HepG2 (cell line): Measurements from ENCODE around the gene FAM169A. TPM values are rescaled to one million over a fixed set of nuclear protein-coding genes. Genes with fewer than 3 reads are reported as not detected.

Experiments used
- ATAC-seq: fragments of 200-7000 bp; cut with Tn5 transposase; 3 replicates; pipeline ENCODE4 v1.9.1; 2020; ENCODE audit warnings: mild to moderate bottlenecking, moderate library complexity
- BruUV-seq: library from RNA; stranded (reverse); fragments of 400-500 nt; replicated peaks from 2 replicates; lab custom pipeline; 2021; lab: Mats Ljungman, UMichigan
- CTCF ChIA-PET: fragments of 300-600 bp; formaldehyde crosslinking; extraction: SDS; loops from one replicate; lab custom pipeline; 2021; ENCODE audit warnings: low total read pairs, inconsistent platforms, low intra/inter-chr PET ratio; lab: Yijun Ruan, JAX
- POLR2A ChIA-PET: fragments of 350-600 bp; sonication (Branson Sonifier 250); formaldehyde crosslinking; loops from one replicate; lab custom pipeline; 2020; ENCODE audit warnings: antibody characterized with exemption, inconsistent platforms; lab: Yijun Ruan, JAX
- DNase-seq: peaks from one replicate; pipeline ENCODE4 v3.0.0-alpha.2; 2015; ENCODE audit warnings: low spot score
- FAIRE-seq: peaks from 3 replicates; lab custom pipeline; 2011; peaks lifted over from hg19 to GRCh38; lab: Jason Lieb, UNC
- H2AFZ ChIP-seq: one replicate; pipeline ENCODE4 v1.6.1; 2011; ENCODE audit warnings: low read length, inconsistent platforms
- H3K27ac ChIP-seq: fragments of 300-600 bp; 3 replicates; pipeline ENCODE4 v1.8.0; 2011; ENCODE audit warnings: mixed run types, mild to moderate bottlenecking, mixed read lengths, low read length, inconsistent platforms; ENCODE audit not compliant: insufficient read depth; ENCODE audit errors: extremely low read length
- H3K27me3 ChIP-seq, 2 experiments: fragments of 200-600 bp in 1 of 2; 2 replicates in 1 of 2; 3 replicates in 1 of 2; pipeline versions ENCODE4 v1.6.0 to v1.8.0; 2011; ENCODE audit warnings: low read length in 2 of 2, mild to moderate bottlenecking in 2 of 2, moderate library complexity in 2 of 2, inconsistent platforms in 1 of 2; ENCODE audit not compliant: insufficient read depth in 2 of 2, control insufficient read depth in 1 of 2
- H3K36me3 ChIP-seq, 2 experiments: fragments of 200-600 bp in 1 of 2; replicated peaks in 1 of 2; 2 replicates in 1 of 2; 3 replicates in 1 of 2; pipeline versions ENCODE4 v1.5.1 to v1.8.0; 2011; ENCODE audit warnings: low read length in 2 of 2, inconsistent platforms in 1 of 2; ENCODE audit not compliant: insufficient read depth in 2 of 2, control insufficient read depth in 1 of 2
- H3K4me1 ChIP-seq: 2 replicates; pipeline ENCODE4 v1.5.1; 2012; ENCODE audit warnings: low read length, inconsistent platforms; ENCODE audit not compliant: insufficient read depth
- H3K4me2 ChIP-seq: 2 replicates; pipeline ENCODE4 v1.6.0; 2011; ENCODE audit warnings: low read depth, low read length, inconsistent platforms
- H3K4me3 ChIP-seq, 3 experiments: fragments of 200-600 bp in 1 of 3; sonication (generic), shearing (Covaris generic) in 1 of 3; replicated peaks in 1 of 3; 2 replicates each; pipeline ENCODE4 v1.5.1; 2011 to 2016; ENCODE audit warnings: low read length in 3 of 3, inconsistent platforms in 2 of 3, low read depth in 2 of 3, mild to moderate bottlenecking in 2 of 3, control low read depth in 1 of 3, mixed read lengths in 1 of 3; ENCODE audit not compliant: insufficient read depth in 1 of 3
- H3K79me2 ChIP-seq: one replicate; pipeline ENCODE4 v1.6.1; 2011; ENCODE audit warnings: low read length, inconsistent platforms; ENCODE audit not compliant: insufficient read depth
- H3K9ac ChIP-seq: 2 replicates; pipeline ENCODE4 v1.6.0; 2011; ENCODE audit warnings: mild to moderate bottlenecking, low read depth, low read length, inconsistent platforms; ENCODE audit not compliant: insufficient read depth
- H3K9me3 ChIP-seq: 2 replicates; pipeline ENCODE4 v1.5.1; 2012; ENCODE audit warnings: mild to moderate bottlenecking, low read length
- H4K20me1 ChIP-seq: 2 replicates; pipeline ENCODE4 v1.6.0; 2011; ENCODE audit warnings: inconsistent platforms, mild to moderate bottlenecking, low read length, moderate library complexity; ENCODE audit not compliant: insufficient read depth
- ATM ChIP-seq: fragments of 450-650 bp; IDR thresholded peaks from 2 replicates; pipeline ENCODE4 v1.7.1; 2017; ENCODE audit warnings: mild to moderate bottlenecking, borderline replicate concordance
- DNMT1 ChIP-seq: sonication (generic); formaldehyde crosslinking; IDR thresholded peaks from 2 replicates; pipeline ENCODE4 v1.5.1; 2020; ENCODE audit warnings: mild to moderate bottlenecking, missing genetic modification reagents
- ERF ChIP-seq: IDR thresholded peaks from 2 replicates; pipeline ENCODE4 v1.6.1; 2018; ENCODE audit warnings: missing biosample characterization, missing genetic modification reagents
- NFIB ChIP-seq: sonication (generic); formaldehyde crosslinking; IDR thresholded peaks from 2 replicates; pipeline ENCODE4 v1.9.0; 2021; ENCODE audit warnings: missing genetic modification reagents, mild to moderate bottlenecking, borderline replicate concordance
- PPARG ChIP-seq: conservative IDR thresholded peaks from 2 replicates; pipeline ENCODE4 v1.6.1; 2016; ENCODE audit warnings: missing biosample characterization, missing genetic modification reagents
- RBFOX2 ChIP-seq: fragments of 200-400 bp; formaldehyde crosslinking; IDR thresholded peaks from 2 replicates; pipeline ENCODE4 v1.6.1; 2017; ENCODE audit warnings: low read depth, mild to moderate bottlenecking, low read length
- RFX3 ChIP-seq: IDR thresholded peaks from 2 replicates; pipeline ENCODE4 v1.6.1; 2016; ENCODE audit warnings: missing biosample characterization, missing genetic modification reagents
- SP4 ChIP-seq: sonication (generic); formaldehyde crosslinking; IDR thresholded peaks from 2 replicates; pipeline ENCODE4 v1.8.1; 2023; ENCODE audit warnings: mild to moderate bottlenecking, missing genetic modification reagents
- ZNF672 ChIP-seq: sonication (generic); formaldehyde crosslinking; IDR thresholded peaks from 2 replicates; pipeline ENCODE4 v1.8.1; 2022; ENCODE audit warnings: missing genetic modification reagents
- ZNF749 ChIP-seq: sonication (generic); formaldehyde crosslinking; IDR thresholded peaks from 2 replicates; pipeline ENCODE4 v1.8.0; 2022; ENCODE audit warnings: mild to moderate bottlenecking, missing genetic modification reagents, moderate library complexity, borderline replicate concordance
- in situ Hi-C: cut with HindIII; loops from 2 replicates; pipeline ENCODE4 v1.10.0; 2017; ENCODE audit warnings: low pct_unique_long_range_greater_than_20kb; ENCODE audit not compliant: extremely low pct_ligation_motif_present
- intact Hi-C: fragments of 100-400 bp; cut with micrococcal nuclease; formaldehyde crosslinking; loops from one replicate; pipeline ENCODE4 v1.10.0; 2022; ENCODE audit not compliant: unreplicated experiment
- polyA plus RNA-seq, 8 experiments: library from polyadenylated mRNA; depleted of rRNA in 3 of 8; stranded (reverse) in 7 of 8; unstranded in 1 of 8; fragments of >200 nt; fragmentation: Illumina TruSeq in 4 of 8; extraction: Trizol in 4 of 8; gene quantifications; 2 replicates each; pipeline versions ENCODE4 v1.2.1 to v1.2.3, GENCODE V29; 2011 to 2016; ENCODE audit warnings: low read depth in 4 of 8, missing spikeins in 1 of 8, mixed read lengths in 1 of 8; ENCODE audit not compliant: insufficient read depth in 1 of 8
- total RNA-seq, 5 experiments: library from RNA; depleted of rRNA; stranded (reverse); fragments of >200 nt; fragmentation: Illumina TruSeq; extraction: Trizol; gene quantifications; 2 replicates each; pipeline ENCODE4 v1.2.3, GENCODE V29; 2016; ENCODE audit warnings: low read depth in 1 of 5
- TF ChIP-seq, protein P1 (sequence below): sonication (generic); formaldehyde crosslinking; IDR thresholded peaks from 2 replicates; pipeline ENCODE4 v1.9.0; 2021; ENCODE audit warnings: missing genetic modification reagents, borderline replicate concordance
- TF ChIP-seq, protein P2 (sequence below): sonication (generic); formaldehyde crosslinking; IDR thresholded peaks from 2 replicates; pipeline ENCODE4 v1.5.0; 2020; ENCODE audit warnings: mild to moderate bottlenecking, missing genetic modification reagents
- TF ChIP-seq, protein P3 (sequence below): sonication (generic); formaldehyde crosslinking; IDR thresholded peaks from 2 replicates; pipeline ENCODE4 v1.4.0; 2020; ENCODE audit warnings: missing genetic modification reagents
- TF ChIP-seq, protein P4 (sequence below): sonication (generic); formaldehyde crosslinking; IDR thresholded peaks from 2 replicates; pipeline ENCODE4 v1.4.0; 2020; ENCODE audit warnings: mild to moderate bottlenecking, missing genetic modification reagents
- TF ChIP-seq, protein P5 (sequence below): sonication (generic); formaldehyde crosslinking; IDR thresholded peaks from 2 replicates; pipeline ENCODE4 v1.5.0; 2020; ENCODE audit warnings: missing genetic modification reagents, mild to moderate bottlenecking, borderline replicate concordance

The FAM169A gene
- total and polyA plus RNA-seq, 2 of the 13 experiments (the other 11 are each of a cell fraction or from before 2014, with no cell fraction given): 21.1 to 110 TPM

DNA sequence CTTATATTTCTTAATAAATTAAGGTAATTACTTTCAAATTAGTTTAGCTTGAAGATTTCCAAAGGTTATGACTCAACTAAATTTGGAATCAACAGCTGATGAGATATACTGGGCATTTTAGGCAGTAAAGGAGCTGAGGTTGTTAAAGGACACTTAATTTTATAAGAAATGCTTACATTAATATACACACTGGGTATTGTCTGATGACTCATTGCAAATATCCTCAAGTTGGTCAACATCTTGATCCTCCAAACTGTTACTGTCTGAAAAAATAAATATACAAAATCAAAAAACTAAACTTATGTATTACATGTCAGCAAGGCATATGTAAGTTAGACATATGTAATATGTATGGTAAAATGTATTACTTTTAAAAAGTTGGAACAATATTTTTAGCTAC, 102.7 kb downstream of the FAM169A start:
- intact Hi-C loops: no loop called here
- CTCF ChIA-PET: no interaction called here
- POLR2A ChIA-PET: no interaction called here
- in situ Hi-C loops: no loop called here
- ATAC-seq (no peak), FAIRE-seq (no peak), DNase-seq (no peak)
- Histone ChIP-seq H3K4me2 (no peak overlapping the region), H3K4me3 (no peak overlapping the region), H3K27ac (no peak overlapping the region), H3K9me3 (no peaks in the 10 kb centered on the region), H2AFZ (no peak overlapping the region), H3K79me2 (peaks cover 42% of the 10 kb centered on the region), H3K36me3 (peaks cover 4 to 22% of the 10 kb centered on the region in 2 experiments; a peak in 4 of 5 replicates), H4K20me1 (no peaks in the 10 kb centered on the region), H3K27me3 (no peaks in the 10 kb centered on the region; a peak in 1 of 5 replicates), H3K9ac (no peak overlapping the region), H3K4me1 (peaks cover 24% of the 10 kb centered on the region)
- BruUV-seq: no TSS peak
- TF ChIP-seq, protein P1, sequence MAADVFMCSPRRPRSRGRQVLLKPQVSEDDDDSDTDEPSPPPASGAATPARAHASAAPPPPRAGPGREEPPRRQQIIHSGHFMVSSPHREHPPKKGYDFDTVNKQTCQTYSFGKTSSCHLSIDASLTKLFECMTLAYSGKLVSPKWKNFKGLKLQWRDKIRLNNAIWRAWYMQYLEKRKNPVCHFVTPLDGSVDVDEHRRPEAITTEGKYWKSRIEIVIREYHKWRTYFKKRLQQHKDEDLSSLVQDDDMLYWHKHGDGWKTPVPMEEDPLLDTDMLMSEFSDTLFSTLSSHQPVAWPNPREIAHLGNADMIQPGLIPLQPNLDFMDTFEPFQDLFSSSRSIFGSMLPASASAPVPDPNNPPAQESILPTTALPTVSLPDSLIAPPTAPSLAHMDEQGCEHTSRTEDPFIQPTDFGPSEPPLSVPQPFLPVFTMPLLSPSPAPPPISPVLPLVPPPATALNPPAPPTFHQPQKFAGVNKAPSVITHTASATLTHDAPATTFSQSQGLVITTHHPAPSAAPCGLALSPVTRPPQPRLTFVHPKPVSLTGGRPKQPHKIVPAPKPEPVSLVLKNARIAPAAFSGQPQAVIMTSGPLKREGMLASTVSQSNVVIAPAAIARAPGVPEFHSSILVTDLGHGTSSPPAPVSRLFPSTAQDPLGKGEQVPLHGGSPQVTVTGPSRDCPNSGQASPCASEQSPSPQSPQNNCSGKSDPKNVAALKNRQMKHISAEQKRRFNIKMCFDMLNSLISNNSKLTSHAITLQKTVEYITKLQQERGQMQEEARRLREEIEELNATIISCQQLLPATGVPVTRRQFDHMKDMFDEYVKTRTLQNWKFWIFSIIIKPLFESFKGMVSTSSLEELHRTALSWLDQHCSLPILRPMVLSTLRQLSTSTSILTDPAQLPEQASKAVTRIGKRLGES: no peak
- TF ChIP-seq ZNF672 (CRISPR knock-in tag): no peak
- TF ChIP-seq, protein P2, sequence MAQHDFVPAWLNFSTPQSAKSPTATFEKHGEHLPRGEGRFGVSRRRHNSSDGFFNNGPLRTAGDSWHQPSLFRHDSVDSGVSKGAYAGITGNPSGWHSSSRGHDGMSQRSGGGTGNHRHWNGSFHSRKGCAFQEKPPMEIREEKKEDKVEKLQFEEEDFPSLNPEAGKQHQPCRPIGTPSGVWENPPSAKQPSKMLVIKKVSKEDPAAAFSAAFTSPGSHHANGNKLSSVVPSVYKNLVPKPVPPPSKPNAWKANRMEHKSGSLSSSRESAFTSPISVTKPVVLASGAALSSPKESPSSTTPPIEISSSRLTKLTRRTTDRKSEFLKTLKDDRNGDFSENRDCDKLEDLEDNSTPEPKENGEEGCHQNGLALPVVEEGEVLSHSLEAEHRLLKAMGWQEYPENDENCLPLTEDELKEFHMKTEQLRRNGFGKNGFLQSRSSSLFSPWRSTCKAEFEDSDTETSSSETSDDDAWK (CRISPR knock-in tag): no peak
- no peak for TF ChIP-seq RFX3 (CRISPR knock-in tag)
- TF ChIP-seq ZNF749 (CRISPR knock-in tag): no peak
- TF ChIP-seq SP4 (CRISPR knock-in tag): no peak
- no peak for TF ChIP-seq DNMT1 (CRISPR knock-in tag)
- TF ChIP-seq, protein P3, sequence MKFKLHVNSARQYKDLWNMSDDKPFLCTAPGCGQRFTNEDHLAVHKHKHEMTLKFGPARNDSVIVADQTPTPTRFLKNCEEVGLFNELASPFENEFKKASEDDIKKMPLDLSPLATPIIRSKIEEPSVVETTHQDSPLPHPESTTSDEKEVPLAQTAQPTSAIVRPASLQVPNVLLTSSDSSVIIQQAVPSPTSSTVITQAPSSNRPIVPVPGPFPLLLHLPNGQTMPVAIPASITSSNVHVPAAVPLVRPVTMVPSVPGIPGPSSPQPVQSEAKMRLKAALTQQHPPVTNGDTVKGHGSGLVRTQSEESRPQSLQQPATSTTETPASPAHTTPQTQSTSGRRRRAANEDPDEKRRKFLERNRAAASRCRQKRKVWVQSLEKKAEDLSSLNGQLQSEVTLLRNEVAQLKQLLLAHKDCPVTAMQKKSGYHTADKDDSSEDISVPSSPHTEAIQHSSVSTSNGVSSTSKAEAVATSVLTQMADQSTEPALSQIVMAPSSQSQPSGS (CRISPR knock-in tag): no peak
- no peak for TF ChIP-seq ATM
- no peak for TF ChIP-seq PPARG (CRISPR knock-in tag)
- TF ChIP-seq RBFOX2: no peak
- TF ChIP-seq, protein P4, sequence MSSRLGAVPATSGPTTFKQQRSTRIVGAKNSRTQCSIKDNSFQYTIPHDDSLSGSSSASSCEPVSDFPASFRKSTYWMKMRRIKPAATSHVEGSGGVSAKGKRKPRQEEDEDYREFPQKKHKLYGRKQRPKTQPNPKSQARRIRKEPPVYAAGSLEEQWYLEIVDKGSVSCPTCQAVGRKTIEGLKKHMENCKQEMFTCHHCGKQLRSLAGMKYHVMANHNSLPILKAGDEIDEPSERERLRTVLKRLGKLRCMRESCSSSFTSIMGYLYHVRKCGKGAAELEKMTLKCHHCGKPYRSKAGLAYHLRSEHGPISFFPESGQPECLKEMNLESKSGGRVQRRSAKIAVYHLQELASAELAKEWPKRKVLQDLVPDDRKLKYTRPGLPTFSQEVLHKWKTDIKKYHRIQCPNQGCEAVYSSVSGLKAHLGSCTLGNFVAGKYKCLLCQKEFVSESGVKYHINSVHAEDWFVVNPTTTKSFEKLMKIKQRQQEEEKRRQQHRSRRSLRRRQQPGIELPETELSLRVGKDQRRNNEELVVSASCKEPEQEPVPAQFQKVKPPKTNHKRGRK (CRISPR knock-in tag): no peak
- TF ChIP-seq, protein P5, sequence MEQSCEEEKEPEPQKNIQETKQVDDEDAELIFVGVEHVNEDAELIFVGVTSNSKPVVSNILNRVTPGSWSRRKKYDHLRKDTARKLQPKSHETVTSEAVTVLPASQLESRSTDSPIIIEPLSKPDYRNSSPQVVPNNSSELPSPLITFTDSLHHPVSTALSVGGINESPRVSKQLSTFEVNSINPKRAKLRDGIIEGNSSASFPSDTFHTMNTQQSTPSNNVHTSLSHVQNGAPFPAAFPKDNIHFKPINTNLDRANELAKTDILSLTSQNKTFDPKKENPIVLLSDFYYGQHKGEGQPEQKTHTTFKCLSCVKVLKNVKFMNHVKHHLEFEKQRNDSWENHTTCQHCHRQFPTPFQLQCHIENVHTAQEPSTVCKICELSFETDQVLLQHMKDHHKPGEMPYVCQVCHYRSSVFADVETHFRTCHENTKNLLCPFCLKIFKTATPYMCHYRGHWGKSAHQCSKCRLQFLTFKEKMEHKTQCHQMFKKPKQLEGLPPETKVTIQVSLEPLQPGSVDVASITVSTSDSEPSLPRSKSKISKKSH (CRISPR knock-in tag): no peak
- no peak for TF ChIP-seq ERF (CRISPR knock-in tag)
- TF ChIP-seq NFIB (CRISPR knock-in tag): no peak
